Keratinocyte (primary cell): Measurements from ENCODE around the gene CASZ1.

ENCODE experiments used
- EZH2 ChIP-seq: IDR thresholded peaks from one replicate; pipeline ENCODE4 v1.6.1; 2012; ENCODE audit warnings: inconsistent platforms, mild to moderate bottlenecking, low read length, moderate library complexity
- TF ChIP-seq, protein P1 (sequence below), 3 experiments: IDR thresholded peaks in 1 of 3; conservative IDR thresholded peaks in 1 of 3; optimal IDR thresholded peaks in 1 of 3; 2 replicates in 2 of 3; 3 replicates in 1 of 3; pipeline versions ENCODE3 to v1.5.1; 2011; ENCODE audit warnings: low read length in 3 of 3, mild to moderate bottlenecking in 3 of 3, moderate library complexity in 2 of 3, control low read depth in 1 of 3, inconsistent platforms in 1 of 3; ENCODE audit not compliant: insufficient read depth in 2 of 3; ENCODE audit errors: extremely low read depth in 1 of 3

DNA sequence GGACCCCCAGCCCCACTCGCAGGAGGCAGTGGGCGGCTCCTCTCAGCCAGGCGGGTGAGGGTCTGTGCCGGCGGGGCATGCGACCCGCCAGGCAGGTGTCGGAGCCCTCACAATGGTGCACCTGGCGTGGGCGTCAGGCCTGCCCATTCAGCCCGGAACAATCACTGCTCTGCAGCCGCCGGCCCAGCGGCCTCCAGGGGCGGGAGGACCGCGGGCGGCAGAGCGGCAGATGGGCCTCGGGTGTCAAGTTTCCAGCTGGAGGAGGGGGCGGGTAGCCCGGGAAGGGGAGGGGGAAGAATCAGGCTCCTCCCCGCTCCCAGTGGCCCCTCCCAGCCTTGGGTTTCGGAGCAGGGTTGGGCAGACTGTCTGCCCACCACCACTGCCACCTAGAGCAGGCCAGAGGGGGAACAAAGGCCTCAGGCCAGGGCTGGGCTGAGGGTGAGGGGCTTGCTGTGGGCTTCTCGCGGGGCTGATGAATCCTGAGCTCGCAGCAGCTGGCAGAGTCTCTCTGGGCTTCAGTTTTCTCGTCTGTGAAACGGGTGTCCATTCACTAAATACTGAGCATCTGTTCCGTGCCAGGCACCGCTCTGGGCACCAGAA lies 39.5 kb upstream of the CASZ1 start:
- no peak for TF ChIP-seq EZH2
- TF ChIP-seq, protein P1, sequence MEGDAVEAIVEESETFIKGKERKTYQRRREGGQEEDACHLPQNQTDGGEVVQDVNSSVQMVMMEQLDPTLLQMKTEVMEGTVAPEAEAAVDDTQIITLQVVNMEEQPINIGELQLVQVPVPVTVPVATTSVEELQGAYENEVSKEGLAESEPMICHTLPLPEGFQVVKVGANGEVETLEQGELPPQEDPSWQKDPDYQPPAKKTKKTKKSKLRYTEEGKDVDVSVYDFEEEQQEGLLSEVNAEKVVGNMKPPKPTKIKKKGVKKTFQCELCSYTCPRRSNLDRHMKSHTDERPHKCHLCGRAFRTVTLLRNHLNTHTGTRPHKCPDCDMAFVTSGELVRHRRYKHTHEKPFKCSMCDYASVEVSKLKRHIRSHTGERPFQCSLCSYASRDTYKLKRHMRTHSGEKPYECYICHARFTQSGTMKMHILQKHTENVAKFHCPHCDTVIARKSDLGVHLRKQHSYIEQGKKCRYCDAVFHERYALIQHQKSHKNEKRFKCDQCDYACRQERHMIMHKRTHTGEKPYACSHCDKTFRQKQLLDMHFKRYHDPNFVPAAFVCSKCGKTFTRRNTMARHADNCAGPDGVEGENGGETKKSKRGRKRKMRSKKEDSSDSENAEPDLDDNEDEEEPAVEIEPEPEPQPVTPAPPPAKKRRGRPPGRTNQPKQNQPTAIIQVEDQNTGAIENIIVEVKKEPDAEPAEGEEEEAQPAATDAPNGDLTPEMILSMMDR (optimal IDR thresholded peaks at IDR 0.05 in 1 of 3, IDR thresholded peaks at IDR 0.05 in 1 of 3, conservative IDR thresholded peaks at IDR 0.05 in 1 of 3; ENCODE audit: extremely low read depth in 1 of 3, insufficient read depth in 2 of 3, low read length in 3 of 3) = no peak
